Psoas muscle (tissue), 8 donors: ENCODE measurements around the gene POLE. TPM values are rescaled to one million over a fixed set of nuclear protein-coding genes. Genes with fewer than 3 reads are reported as not detected.

Source experiments
- ATAC-seq, 4 donors: fragments of 200-7000 bp; cut with Tn5 transposase; one replicate each; pipeline ENCODE4 v1.9.1; 2020; ENCODE audit warnings: moderate library complexity in 3 of 4, mild to moderate bottlenecking in 2 of 4
- DNase-seq, 2 donors: peaks; one replicate each; pipeline ENCODE4 v3.0.0-alpha.2; 2020
- H3K27ac ChIP-seq: fragments of 200-600 bp; one replicate; pipeline ENCODE4 v1.8.0; 2022
- H3K27me3 ChIP-seq, 3 donors: fragments of 200-600 bp in 1 of 3; one replicate each; pipeline versions ENCODE4 v1.6.1 to v1.8.0; 2013 to 2022; ENCODE audit warnings: low read length in 2 of 3, mild to moderate bottlenecking in 2 of 3, moderate library complexity in 1 of 3; ENCODE audit not compliant: insufficient read depth in 3 of 3
- H3K36me3 ChIP-seq, 2 donors: fragments of 200-600 bp in 1 of 2; one replicate each; pipeline versions ENCODE4 v1.6.1 to v1.8.0; 2013 to 2022; ENCODE audit warnings: low read depth in 1 of 2, mild to moderate bottlenecking in 1 of 2, moderate library complexity in 1 of 2; ENCODE audit not compliant: insufficient read depth in 1 of 2
- H3K4me1 ChIP-seq: fragments of 200-600 bp; one replicate; pipeline ENCODE4 v1.8.0; 2022
- H3K4me3 ChIP-seq: fragments of 200-600 bp; one replicate; pipeline ENCODE4 v1.8.0; 2022; ENCODE audit warnings: mild to moderate bottlenecking
- H3K9me3 ChIP-seq: fragments of 200-600 bp; one replicate; pipeline ENCODE4 v1.8.0; 2022
- CTCF ChIP-seq: fragments of 200-600 bp; IDR thresholded peaks from one replicate; pipeline ENCODE4 v1.8.0; 2022; ENCODE audit warnings: antibody characterized with exemption
- WGBS, 3 donors: extraction: QIAGEN DNeasy Blood & Tissue Kit; methylation state at CpG; one replicate each; pipeline versions ENCODE4 v1.1.6 to v1.1.7; 2013; 5-methylcytosine and 5-hydroxymethylcytosine counted together
- intact Hi-C, 2 donors: fragments of 100-400 bp; cut with DNase I; formaldehyde crosslinking; loops; one replicate each; pipeline versions ENCODE4 v1.11.0 to v1.14.2; 2022
- polyA plus RNA-seq, 3 donors: library from polyadenylated mRNA; stranded (reverse); fragments of 200-250 nt; gene quantifications; one replicate each; pipeline ENCODE4 v1.2.3, GENCODE V29; 2013
- total RNA-seq, 4 donors: library from RNA; stranded (reverse); fragmentation: NEBNext Ultra II Directional in 2 of 4; extraction: Animal tissue kit (Norgen Biotek cat#: 25700) in 2 of 4; gene quantifications; one replicate each; pipeline versions ENCODE4 v1.2.1 to v1.2.4, GENCODE V29; 2021 to 2023
- donor health status: healthy with polysubstance abuse.
- donor health status: DM: no; HTN: no; CAD: no; lungs with moderate emphysema.
- donor health status: Bipolar disorder and iron deficiency.
- donor health status: healthy.
- donor health status: DM: yes; HTN: yes; CAD: no.
- donor health status: DM: no; HTN: no; CAD: no.
- donor health status: DM: no; HTN: no; CAD: no.
- donor health status: DM: yes; HTN: yes; CAD: no.

The POLE gene
- total and polyA plus RNA-seq, 7 donors: 4.2 to 15.1 (median 6.7) TPM

DNA sequence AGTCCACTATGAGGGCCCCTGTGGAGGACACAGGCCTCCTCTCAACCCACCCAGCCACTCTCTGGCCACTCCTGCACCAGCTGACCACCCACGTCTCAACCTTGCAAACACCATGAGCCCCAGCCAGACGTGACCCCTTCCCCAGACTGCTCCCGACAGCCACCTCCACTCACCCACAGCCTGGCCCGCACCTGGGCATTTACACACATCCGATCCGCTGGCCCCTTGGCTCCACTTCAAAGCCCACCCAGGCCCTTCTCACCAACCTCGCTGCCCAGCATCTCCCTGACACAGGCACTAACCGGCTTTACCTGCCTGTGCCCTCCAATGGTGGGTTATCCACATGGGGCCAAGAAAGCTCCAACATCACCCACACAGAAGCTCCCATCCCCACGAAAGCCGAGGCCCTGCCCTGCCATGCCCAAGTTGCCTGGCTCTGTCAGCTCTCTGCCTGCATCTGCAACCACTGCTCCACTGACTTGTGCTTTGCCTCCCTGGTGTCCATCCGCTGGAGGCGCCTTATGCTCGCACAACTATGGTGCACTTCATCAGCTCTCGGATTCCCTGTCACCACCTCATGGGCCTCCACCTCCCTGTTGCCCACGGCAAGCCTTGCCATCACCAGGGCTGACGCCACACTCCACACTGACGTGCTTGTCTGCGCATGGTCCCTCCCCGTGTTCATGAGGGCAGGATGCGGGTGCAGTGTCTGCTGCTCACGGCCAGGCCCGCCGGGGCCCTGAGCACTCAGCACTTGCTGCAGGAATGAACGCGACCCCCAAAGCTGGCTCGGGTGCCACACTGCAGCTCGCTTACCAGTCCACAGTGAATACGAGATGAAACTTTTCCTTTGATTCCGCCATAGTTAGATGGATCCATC is 51.8 kb downstream of the POLE start:
- intact Hi-C loops: no loop called here
- ATAC-seq (no peak), DNase-seq (no peak)
- WGBS, 3 donors: 91 to 97% (median 93%) methylated on average over 29 of the region's 29 CpGs
- Histone ChIP-seq H3K27ac (no peak overlapping the region), H3K9me3 (no peaks in the 10 kb centered on the region), H3K4me3 (no peak overlapping the region), H3K4me1 (no peaks in the 10 kb centered on the region), H3K36me3 (peaks cover 2 to 87% of the 10 kb centered on the region in 2 donors), H3K27me3 (no peaks in the 10 kb centered on the region)
- TF ChIP-seq CTCF: no peak

DNA sequence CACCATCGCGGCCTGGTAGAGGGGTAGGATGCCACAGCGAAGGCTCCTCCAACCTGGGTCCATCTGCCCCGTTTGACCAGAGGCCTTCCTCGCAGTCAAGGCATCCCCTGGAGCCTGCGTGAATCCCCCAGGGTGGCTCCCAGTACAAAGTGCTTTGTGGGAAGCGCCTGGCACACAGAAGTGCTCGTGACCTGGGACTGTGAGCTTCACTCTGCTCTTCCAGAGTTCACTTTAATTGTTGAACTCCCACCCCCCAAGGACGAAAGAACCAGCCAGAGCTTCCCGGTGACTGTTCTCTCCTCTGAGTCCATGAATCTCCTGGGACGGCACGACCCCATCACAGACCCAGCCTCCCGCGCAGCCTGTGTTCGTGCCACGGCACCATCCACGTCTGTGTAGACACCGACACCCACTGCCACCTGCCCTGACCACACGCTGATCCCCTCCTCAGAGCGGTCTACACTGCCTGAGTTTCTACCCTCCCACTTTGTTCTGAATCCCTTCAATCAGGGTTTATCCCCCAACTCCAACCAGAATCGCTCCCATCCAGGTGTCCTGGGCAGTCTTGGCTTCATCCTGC is 52.6 kb downstream of the POLE start:
- ATAC-seq (no peak), DNase-seq (no peak)
- no peaks in the 10 kb centered on the region for H3K4me1 ChIP-seq
- 96% methylated on average over 21 of the region's 21 CpGs for WGBS, 3 donors
- no peak for TF ChIP-seq CTCF
- H3K27ac ChIP-seq: no peak overlapping the region
- intact Hi-C loops: no loop called here
- H3K4me3 ChIP-seq: no peak overlapping the region
- no peaks in the 10 kb centered on the region for H3K9me3 ChIP-seq
- no peaks in the 10 kb centered on the region for H3K27me3 ChIP-seq
- peaks cover 2 to 92% of the 10 kb centered on the region in 2 donors for H3K36me3 ChIP-seq

GRCh38 chr12:132633901-132634300 is 53.2 kb downstream of the POLE start:
- Histone ChIP-seq H3K27me3 (no peaks in the 10 kb centered on the region), H3K27ac (no peak overlapping the region), H3K9me3 (no peaks in the 10 kb centered on the region), H3K4me3 (no peak overlapping the region), H3K36me3 (peaks cover 2 to 95% of the 10 kb centered on the region in 2 donors), H3K4me1 (no peaks in the 10 kb centered on the region)
- no peak for TF ChIP-seq CTCF
- no peak for DNase-seq
- WGBS, 3 donors: 89 to 95% (median 90%) methylated on average over 10 of the region's 10 CpGs
- intact Hi-C loops: no loop called here
- no peak for ATAC-seq

DNA sequence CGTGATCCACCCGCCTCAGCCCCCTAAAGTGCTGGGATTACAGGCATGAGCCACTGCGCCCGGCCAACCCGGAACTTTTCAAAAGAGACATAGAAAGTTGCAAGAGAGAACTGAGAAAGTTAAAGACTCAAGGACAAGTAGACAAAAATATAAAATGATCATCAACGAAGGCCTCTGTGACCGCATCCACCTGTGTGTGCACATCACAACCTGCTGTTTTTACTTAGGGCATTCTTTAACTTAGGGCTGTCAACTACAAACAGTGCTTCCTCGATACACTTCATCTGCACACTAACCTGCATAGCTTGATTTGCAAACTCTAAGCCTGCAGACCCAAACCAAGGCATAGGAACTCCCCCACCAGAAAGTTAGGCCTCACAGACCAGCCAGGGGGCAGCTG is 53.7 kb downstream of the POLE start:
- Histone ChIP-seq H3K4me3 (no peak overlapping the region), H3K9me3 (no peaks in the 10 kb centered on the region), H3K27ac (no peak overlapping the region), H3K4me1 (no peaks in the 10 kb centered on the region), H3K36me3 (peaks cover 2 to 95% of the 10 kb centered on the region in 2 donors), H3K27me3 (no peaks in the 10 kb centered on the region)
- 88 to 96% (median 93%) methylated on average over 8 of the region's 8 CpGs for WGBS, 3 donors
- no peak for TF ChIP-seq CTCF
- no peak for ATAC-seq
- intact Hi-C loops: no loop called here
- no peak for DNase-seq
